ENCODE measurements around the gene SLC25A52. TPM values are rescaled to one million over a fixed set of nuclear protein-coding genes. Genes with fewer than 3 reads are reported as not detected.

Gene SLC25A52
- total RNA-seq, 1 experiment from 2014 or later, result not detected

DNA sequence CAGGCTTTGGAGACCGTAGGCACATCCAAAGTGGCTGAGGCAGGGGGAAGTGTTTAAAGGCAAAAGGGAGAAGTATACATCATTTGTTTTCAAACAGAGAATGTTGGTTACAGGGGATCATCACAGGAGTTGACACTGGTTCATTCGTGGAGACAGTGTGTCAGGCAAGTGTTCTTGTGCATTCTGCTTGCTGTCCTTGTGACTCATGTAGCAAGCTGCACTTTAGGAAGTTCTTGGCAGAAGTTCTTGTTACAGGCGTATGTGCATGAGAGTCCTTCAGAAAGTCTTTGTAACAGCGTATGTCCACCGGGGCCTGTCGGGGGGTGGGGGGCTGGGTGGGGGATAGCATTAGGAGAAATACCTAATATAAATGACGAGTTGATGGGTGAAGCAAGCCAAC is 39.8 kb downstream of the SLC25A52 start:
- Mint-ChIP-seq H3K4me1 (peaks cover 3 to 7% of the 10 kb centered on the region in 2 experiments), H3K36me3 (ENCODE audit: insufficient read depth in 1 of 3, low read depth in 3 of 3) (peaks cover 7 to 16% (median 11%) of the 10 kb centered on the region in 3 experiments; a peak in 6 of 7 replicates), H3K27me3 (ENCODE audit: low read depth) (peaks cover 4% of the 10 kb centered on the region; the same call in 1 of the 2 replicates), H3K27ac (no peak overlapping the region), H3K4me3 (no peak overlapping the region), H3K9me3 (peaks cover 11 to 16% of the 10 kb centered on the region in 2 experiments)
- Histone ChIP-seq H3K56ac (ENCODE audit: insufficient read length, low read depth, low read length) (no peak overlapping the region), H3K14ac (ENCODE audit: insufficient read depth, low read length) (no peak overlapping the region), H2BK12ac (ENCODE audit: insufficient read length, low read depth, low read length) (no peak overlapping the region), H3K9me3 (ENCODE audit: control insufficient read depth, low read depth, low read length) (no peaks in the 10 kb centered on the region), H4K8ac (replicated peaks; ENCODE audit: insufficient read length, low read depth, low read length) (no peak overlapping the region), H3K4me2 (ENCODE audit: insufficient read depth, insufficient read length, low read length) (no peak overlapping the region), H2BK20ac (ENCODE audit: low read depth, low read length, poor library complexity, severe bottlenecking) (no peak overlapping the region), H4K5ac (ENCODE audit: insufficient read length, low read depth, low read length) (no peak overlapping the region), H3K23ac (ENCODE audit: insufficient read length, low read depth, low read length) (no peak overlapping the region), H4K91ac (ENCODE audit: insufficient read length, low read depth, low read length) (no peak overlapping the region), H3K9ac (ENCODE audit: extremely low read depth, insufficient read length, low read length) (no peak overlapping the region), H2BK120ac (ENCODE audit: low read depth, low read length, poor library complexity, severe bottlenecking) (no peak overlapping the region), H4K20me1 (ENCODE audit: control insufficient read depth, insufficient read depth, insufficient read length) (no peaks in the 10 kb centered on the region), H2AFZ (ENCODE audit: low read length) (no peak overlapping the region), H3K4me1 (ENCODE audit: insufficient read depth, low read length) (no peaks in the 10 kb centered on the region), H2AK5ac (ENCODE audit: insufficient read length, low read length) (no peak overlapping the region), H2BK5ac (ENCODE audit: insufficient read length, low read length) (no peak overlapping the region), H2BK15ac (ENCODE audit: low read depth, low read length) (no peak overlapping the region), H3K4ac (ENCODE audit: low read depth, low read length) (no peak overlapping the region), H3K27ac (ENCODE audit: insufficient read length, low read depth, low read length) (no peak overlapping the region), H3T11ph (ENCODE audit: low read length) (no peak overlapping the region), H3K79me1 (ENCODE audit: insufficient read depth, low read depth, low read length, poor library complexity, severe bottlenecking) (no peaks in the 10 kb centered on the region), H3K79me2 (ENCODE audit: insufficient read depth, low read length) (no peaks in the 10 kb centered on the region), H3K27me3 (ENCODE audit: insufficient read depth, low read length) (no peaks in the 10 kb centered on the region), H3K23me2 (ENCODE audit: insufficient read length, low read depth, low read length, poor library complexity, severe bottlenecking) (no peaks in the 10 kb centered on the region), H3K18ac (ENCODE audit: insufficient read length, low read depth, low read length) (no peak overlapping the region)
- no peak for DNase-seq
- TF ChIP-seq, protein P1, sequence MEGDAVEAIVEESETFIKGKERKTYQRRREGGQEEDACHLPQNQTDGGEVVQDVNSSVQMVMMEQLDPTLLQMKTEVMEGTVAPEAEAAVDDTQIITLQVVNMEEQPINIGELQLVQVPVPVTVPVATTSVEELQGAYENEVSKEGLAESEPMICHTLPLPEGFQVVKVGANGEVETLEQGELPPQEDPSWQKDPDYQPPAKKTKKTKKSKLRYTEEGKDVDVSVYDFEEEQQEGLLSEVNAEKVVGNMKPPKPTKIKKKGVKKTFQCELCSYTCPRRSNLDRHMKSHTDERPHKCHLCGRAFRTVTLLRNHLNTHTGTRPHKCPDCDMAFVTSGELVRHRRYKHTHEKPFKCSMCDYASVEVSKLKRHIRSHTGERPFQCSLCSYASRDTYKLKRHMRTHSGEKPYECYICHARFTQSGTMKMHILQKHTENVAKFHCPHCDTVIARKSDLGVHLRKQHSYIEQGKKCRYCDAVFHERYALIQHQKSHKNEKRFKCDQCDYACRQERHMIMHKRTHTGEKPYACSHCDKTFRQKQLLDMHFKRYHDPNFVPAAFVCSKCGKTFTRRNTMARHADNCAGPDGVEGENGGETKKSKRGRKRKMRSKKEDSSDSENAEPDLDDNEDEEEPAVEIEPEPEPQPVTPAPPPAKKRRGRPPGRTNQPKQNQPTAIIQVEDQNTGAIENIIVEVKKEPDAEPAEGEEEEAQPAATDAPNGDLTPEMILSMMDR (conservative IDR thresholded peaks at IDR 0.05), result no peak
- WGBS (ENCODE audit: extremely low coverage, insufficient read length, low lambda C conversion rate), result no CpG with 5 or more reads among the region's 7 CpGs
